Measurements from ENCODE around the gene HVCN1. TPM values are rescaled to one million over a fixed set of nuclear protein-coding genes. Genes with fewer than 3 reads are reported as not detected.

Gene HVCN1
- total RNA-seq, 1 experiment from 2014 or later = 2.2 TPM

GRCh38 chr12:110721570-110721969 lies 32.7 kb upstream of the HVCN1 start:
- Histone ChIP-seq H3K36me3 (ENCODE audit: low read depth, low read length) (peaks cover 87% of the 10 kb centered on the region), H2AFZ (ENCODE audit: low read length) (no peak overlapping the region), H3K79me2 (ENCODE audit: low read length) (peaks cover 14% of the 10 kb centered on the region), H3K27me3 (ENCODE audit: low read length) (no peaks in the 10 kb centered on the region), H3K4me2 (ENCODE audit: low read length) (no peak overlapping the region), H3K9me3 (ENCODE audit: low read length) (no peaks in the 10 kb centered on the region), H3K9ac (ENCODE audit: low read length) (no peak overlapping the region), H3K4me3 (ENCODE audit: low read length) (no peak overlapping the region), H3F3A (ENCODE audit: low read length, unreplicated experiment) (no peaks in the 10 kb centered on the region), H3K9me2 (replicated peaks; ENCODE audit: low read length) (no peaks in the 10 kb centered on the region), H3K27ac (ENCODE audit: low read length) (no peak overlapping the region), H3K4me1 (ENCODE audit: insufficient read depth, low read length) (no peaks in the 10 kb centered on the region), H4K20me1 (ENCODE audit: low read length) (peaks cover 31% of the 10 kb centered on the region)
- TF ChIP-seq, protein P1, sequence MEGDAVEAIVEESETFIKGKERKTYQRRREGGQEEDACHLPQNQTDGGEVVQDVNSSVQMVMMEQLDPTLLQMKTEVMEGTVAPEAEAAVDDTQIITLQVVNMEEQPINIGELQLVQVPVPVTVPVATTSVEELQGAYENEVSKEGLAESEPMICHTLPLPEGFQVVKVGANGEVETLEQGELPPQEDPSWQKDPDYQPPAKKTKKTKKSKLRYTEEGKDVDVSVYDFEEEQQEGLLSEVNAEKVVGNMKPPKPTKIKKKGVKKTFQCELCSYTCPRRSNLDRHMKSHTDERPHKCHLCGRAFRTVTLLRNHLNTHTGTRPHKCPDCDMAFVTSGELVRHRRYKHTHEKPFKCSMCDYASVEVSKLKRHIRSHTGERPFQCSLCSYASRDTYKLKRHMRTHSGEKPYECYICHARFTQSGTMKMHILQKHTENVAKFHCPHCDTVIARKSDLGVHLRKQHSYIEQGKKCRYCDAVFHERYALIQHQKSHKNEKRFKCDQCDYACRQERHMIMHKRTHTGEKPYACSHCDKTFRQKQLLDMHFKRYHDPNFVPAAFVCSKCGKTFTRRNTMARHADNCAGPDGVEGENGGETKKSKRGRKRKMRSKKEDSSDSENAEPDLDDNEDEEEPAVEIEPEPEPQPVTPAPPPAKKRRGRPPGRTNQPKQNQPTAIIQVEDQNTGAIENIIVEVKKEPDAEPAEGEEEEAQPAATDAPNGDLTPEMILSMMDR (conservative IDR thresholded peaks at IDR 0.05; ENCODE audit: low read depth, low read length) = no peak
- no peak for TF ChIP-seq EZH2phosphoT487 (IDR thresholded peaks at IDR 0.05; ENCODE audit: borderline replicate concordance, low read length)
- no peak for TF ChIP-seq EZH2 (IDR thresholded peaks at IDR 0.05; ENCODE audit: low read length, unreplicated experiment)
- no peak for DNase-seq
- POLR2A ChIA-PET (ENCODE audit: unreplicated experiment) = no interaction called here
- CTCF ChIA-PET = no interaction called here
- no peak for ATAC-seq
- intact Hi-C loops (cut with micrococcal nuclease) = no loop called here
- BruUV-seq (replicated peaks) = no TSS peak

GRCh38 chr12:110720516-110720915 lies 31.6 kb upstream of the HVCN1 start:
- Histone ChIP-seq H3K9ac (ENCODE audit: low read length) (no peak overlapping the region), H3K4me3 (ENCODE audit: low read length) (no peak overlapping the region), H3K36me3 (ENCODE audit: low read depth, low read length) (peaks cover 77% of the 10 kb centered on the region), H3K4me1 (ENCODE audit: insufficient read depth, low read length) (no peaks in the 10 kb centered on the region), H2AFZ (ENCODE audit: low read length) (no peak overlapping the region), H3K27ac (ENCODE audit: low read length) (no peak overlapping the region), H3K9me2 (replicated peaks; ENCODE audit: low read length) (no peaks in the 10 kb centered on the region), H3K9me3 (ENCODE audit: low read length) (no peaks in the 10 kb centered on the region), H3K79me2 (ENCODE audit: low read length) (peaks cover 5% of the 10 kb centered on the region), H3F3A (ENCODE audit: low read length, unreplicated experiment) (no peaks in the 10 kb centered on the region), H3K4me2 (ENCODE audit: low read length) (no peak overlapping the region), H3K27me3 (ENCODE audit: low read length) (no peaks in the 10 kb centered on the region), H4K20me1 (ENCODE audit: low read length) (peaks cover 21% of the 10 kb centered on the region; the same call in 1 of the 2 replicates)
- DNase-seq = no peak
- intact Hi-C loops (cut with micrococcal nuclease) = no loop called here
- BruUV-seq (replicated peaks) = no TSS peak
- no peak for TF ChIP-seq EZH2phosphoT487 (IDR thresholded peaks at IDR 0.05; ENCODE audit: borderline replicate concordance, low read length)
- TF ChIP-seq EZH2 (IDR thresholded peaks at IDR 0.05; ENCODE audit: low read length, unreplicated experiment) = no peak
- TF ChIP-seq, protein P1 (conservative IDR thresholded peaks at IDR 0.05; ENCODE audit: low read depth, low read length) = no peak
- ChIA-PET CTCF (no interaction called here), POLR2A (ENCODE audit: unreplicated experiment) (no interaction called here)
- no peak for ATAC-seq

DNA sequence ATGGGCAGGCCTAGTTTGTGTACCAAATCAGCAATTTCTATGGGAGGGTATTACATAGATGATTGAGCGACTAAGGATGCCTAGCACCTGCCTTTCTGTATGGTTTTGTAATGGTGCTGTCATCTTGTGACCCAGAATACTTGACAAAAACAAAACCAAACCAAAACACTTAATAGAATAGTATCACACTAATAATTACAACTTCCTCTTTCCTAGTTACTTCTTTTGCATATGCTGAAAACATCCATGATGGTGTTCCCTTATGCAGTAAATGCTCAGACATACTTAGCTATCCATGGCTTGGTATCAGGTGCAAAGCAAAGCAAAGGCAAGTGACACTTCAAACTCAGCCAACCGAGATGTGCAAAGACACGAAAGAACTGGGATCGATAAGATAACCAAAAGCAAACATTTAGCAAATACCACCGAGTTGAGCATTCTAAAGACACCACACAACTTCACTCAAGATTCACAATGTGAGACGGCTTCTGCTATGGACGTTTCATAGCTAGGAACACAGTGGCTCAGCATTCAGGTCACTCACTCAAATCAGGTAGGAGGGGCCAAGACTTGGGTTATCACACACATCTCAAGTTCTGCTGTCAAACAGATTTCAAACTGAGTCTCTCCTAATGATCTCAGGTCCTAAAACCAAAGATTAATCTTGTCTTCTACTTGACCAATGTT lies 29.4 kb upstream of the HVCN1 start:
- BruUV-seq (replicated peaks) = no TSS peak
- no peaks in the 10 kb centered on the region for H3K9me3 ChIP-seq (ENCODE audit: low read length)
- no peaks in the 10 kb centered on the region for H3F3A ChIP-seq (ENCODE audit: low read length, unreplicated experiment)
- H3K9me2 ChIP-seq (replicated peaks; ENCODE audit: low read length) = no peaks in the 10 kb centered on the region
- no peak overlapping the region for H3K4me2 ChIP-seq (ENCODE audit: low read length)
- H2AFZ ChIP-seq (ENCODE audit: low read length) = no peak overlapping the region
- ChIA-PET CTCF (no interaction called here), POLR2A (ENCODE audit: unreplicated experiment) (no interaction called here)
- H3K27ac ChIP-seq (ENCODE audit: low read length) = no peak overlapping the region
- intact Hi-C loops (cut with micrococcal nuclease) = no loop called here
- ATAC-seq (no peak), DNase-seq (no peak)
- H3K36me3 ChIP-seq (ENCODE audit: low read depth, low read length) = peaks cover 59% of the 10 kb centered on the region
- no peaks in the 10 kb centered on the region for H3K79me2 ChIP-seq (ENCODE audit: low read length)
- H3K4me3 ChIP-seq (ENCODE audit: low read length) = no peak overlapping the region
- peaks cover 16% of the 10 kb centered on the region; the same call in 1 of the 2 replicates for H4K20me1 ChIP-seq (ENCODE audit: low read length)
- H3K4me1 ChIP-seq (ENCODE audit: insufficient read depth, low read length) = no peaks in the 10 kb centered on the region
- no peak overlapping the region for H3K9ac ChIP-seq (ENCODE audit: low read length)
- no peak for TF ChIP-seq EZH2 (IDR thresholded peaks at IDR 0.05; ENCODE audit: low read length, unreplicated experiment)
- TF ChIP-seq, protein P1 (conservative IDR thresholded peaks at IDR 0.05; ENCODE audit: low read depth, low read length) = no peak
- no peaks in the 10 kb centered on the region for H3K27me3 ChIP-seq (ENCODE audit: low read length)
